HCEC 1CT (cell line): ENCODE results near the gene MEIS2.

ENCODE experiments used
- DNase-seq: peaks from one replicate; pipeline ENCODE4 v3.0.0-alpha.2; 2017

Gene MEIS2

GRCh38 chr15:37072181-37072580, 28.2 kb downstream of the MEIS2 start:
- no peak for DNase-seq

GRCh38 chr15:37071134-37071533, 29.2 kb downstream of the MEIS2 start:
- no peak for DNase-seq

- DNase-seq: no peak
These were observed 29.7 kb downstream of the MEIS2 start for GRCh38 chr15:37070686-37071085.

DNA sequence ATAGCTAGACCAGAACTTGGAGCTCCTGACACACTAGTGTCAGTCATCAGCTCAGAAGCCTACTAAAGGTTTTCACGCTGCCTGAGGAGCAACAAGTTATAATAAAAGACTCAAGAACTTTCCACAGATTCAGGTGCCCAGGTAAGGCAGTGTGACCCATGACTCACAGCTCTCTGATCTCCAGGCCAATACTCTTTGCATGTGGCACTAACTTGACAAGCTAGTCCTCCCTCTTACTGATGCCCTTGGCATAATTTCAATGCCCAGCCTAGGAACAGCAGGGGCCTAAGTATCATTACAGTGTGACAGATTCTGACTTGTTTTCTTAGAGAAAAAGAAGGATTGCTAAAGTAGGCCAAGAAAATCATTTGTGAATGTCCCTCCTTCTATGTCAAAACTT, 38.4 kb downstream of the MEIS2 start:
- no peak for DNase-seq

GRCh38 chr15:37059086-37059485, 41.3 kb downstream of the MEIS2 start:
- DNase-seq: peak; percentile 83

DNA sequence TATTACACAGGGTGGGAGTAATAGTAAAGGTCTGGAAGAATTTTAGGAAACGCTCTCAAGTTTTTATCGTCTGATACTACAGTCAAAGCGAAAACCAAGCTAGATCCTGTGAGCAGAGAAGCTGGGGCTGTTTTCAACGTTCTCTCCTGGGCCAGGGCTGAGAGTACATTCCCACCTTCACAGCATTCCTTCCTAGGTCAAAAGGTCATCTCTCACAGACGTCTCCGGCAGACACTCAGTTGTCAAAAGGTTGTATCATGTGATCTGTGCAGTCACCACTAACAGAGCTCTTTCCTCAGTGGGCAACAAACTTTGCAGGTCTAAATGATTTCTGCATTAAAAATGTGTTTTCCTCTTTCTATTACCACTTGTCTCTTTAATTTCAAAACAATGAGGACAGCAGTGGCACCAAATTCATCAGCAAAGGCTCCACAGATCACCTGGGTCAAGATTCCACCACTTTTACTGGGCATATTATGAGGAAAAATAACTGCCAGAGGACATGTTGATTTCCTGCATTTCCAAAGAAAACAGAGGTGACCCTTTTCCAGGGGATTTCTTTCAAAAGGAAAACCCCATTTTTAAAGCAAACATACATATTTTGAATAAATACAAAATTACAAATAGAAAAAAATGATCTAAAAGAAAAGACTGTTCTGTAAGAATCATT, 41.9 kb downstream of the MEIS2 start:
- DNase-seq: no peak

DNA sequence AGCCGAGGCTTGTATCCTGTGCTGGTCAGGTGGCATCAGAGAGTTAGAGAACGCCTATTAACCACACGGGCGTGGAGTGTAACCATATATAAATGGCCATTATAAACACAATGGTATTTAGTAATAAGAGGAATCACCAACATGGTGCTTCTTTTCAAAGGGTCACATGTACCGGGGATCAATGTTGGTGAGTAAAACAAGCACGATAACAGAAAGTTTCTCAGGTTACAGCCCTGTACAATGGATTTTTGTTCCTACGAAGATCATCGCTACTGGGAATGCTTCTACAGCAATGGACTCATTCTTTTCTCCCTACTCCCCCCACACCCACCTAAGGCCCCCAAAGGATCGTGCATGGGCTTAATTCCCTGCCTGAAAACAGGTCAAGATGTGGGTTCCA, 42.5 kb downstream of the MEIS2 start:
- no peak for DNase-seq

DNA sequence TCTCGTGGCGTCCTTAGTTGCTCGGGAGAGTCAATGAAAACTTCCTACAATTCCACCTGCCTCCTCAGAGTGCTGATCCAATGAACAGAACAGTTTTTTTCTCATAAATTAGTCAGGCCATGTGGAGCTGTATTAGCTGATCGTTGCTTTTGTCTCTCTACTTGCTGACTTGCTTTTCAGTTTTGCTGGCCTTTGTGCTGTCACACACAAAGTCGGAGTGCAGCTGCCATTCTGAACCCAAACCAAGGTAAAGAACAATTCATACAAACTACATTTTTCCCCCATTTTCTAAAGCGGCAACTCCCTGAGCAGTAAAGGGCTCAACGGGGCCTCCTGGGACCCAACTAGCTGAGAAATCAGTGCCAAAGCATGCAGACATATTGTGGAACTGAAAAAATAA, 43.1 kb downstream of the MEIS2 start:
- DNase-seq: no peak

- DNase-seq: no peak
These were observed 43.9 kb downstream of the MEIS2 start for GRCh38 chr15:37056177-37057121.

DNA sequence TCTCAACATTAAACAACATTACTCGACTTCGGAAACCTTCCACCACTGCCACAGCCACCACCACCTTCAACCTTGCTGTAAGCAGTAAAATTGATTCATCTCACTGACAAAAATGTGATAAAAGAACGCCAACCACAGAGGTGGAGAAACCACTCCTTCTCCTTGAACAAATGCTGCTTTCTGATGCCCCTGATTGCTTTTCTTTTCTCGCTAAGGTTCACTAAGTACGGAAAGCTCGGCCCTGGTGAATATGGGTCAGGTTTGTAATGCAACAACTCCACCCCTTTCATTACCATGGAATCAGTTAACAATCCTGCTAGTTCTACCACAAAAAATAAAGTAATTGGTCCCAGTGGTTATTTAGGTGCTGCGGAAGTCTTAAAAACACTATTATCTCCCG, 44.9 kb downstream of the MEIS2 start:
- DNase-seq: no peak

- no peak for DNase-seq
These were observed 46.0 kb downstream of the MEIS2 start for GRCh38 chr15:37054336-37054735.

DNA sequence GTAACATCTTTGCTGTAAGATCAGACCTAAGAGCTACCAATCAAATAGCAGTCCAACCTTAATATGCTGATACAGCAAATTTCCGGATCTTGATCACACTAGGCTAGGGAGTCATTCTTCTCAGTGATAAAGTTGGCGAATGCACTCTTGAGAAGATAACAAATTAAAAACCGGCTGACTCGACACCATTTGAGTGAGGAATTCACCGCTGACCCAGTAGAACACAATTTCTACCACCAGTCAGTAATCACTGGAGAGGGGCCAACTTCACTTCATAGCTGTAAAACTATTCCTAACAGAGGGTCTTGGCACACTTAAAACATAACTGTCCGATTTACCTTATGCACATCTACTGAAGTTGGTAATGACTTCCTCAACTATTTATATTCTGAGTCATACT, 47.2 kb downstream of the MEIS2 start:
- DNase-seq: no peak

- no peak for DNase-seq
These were observed 50.0 kb downstream of the MEIS2 start for GRCh38 chr15:37050345-37050744.

DNA sequence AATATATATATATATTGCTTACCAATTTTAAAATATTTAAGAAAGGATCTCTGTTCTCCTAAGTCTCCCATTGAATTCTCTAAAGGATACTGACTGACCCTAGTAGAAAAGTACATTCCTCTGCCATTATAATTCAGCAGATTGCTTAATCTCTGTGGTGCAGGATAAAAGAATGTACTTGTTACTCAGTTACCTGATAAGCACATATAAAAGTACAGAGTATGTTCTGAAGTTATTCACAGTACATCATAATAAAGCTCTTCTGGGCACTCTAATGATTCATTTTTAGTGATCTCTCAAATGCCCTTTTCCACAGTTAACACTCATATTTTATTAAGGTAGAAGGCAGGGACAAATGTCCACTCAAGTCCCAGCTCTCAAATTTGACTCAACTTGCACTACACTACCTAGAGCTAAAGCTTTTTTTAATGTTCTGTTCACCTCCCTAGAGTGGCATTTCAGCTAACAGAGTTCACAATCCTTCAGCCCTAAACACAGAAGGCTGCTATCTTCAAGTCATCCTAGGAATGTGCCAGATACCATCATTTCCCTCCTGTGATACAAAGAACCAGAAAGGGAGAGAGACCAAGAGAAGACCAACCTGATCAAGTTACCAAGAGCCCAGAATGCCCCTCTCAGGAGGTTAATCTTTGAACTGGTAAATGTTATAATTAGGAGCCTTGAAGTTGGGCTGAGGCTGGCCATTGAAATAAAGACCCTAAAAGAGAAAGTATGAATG, 53.3 kb downstream of the MEIS2 start:
- DNase-seq: peak; percentile 67

DNA sequence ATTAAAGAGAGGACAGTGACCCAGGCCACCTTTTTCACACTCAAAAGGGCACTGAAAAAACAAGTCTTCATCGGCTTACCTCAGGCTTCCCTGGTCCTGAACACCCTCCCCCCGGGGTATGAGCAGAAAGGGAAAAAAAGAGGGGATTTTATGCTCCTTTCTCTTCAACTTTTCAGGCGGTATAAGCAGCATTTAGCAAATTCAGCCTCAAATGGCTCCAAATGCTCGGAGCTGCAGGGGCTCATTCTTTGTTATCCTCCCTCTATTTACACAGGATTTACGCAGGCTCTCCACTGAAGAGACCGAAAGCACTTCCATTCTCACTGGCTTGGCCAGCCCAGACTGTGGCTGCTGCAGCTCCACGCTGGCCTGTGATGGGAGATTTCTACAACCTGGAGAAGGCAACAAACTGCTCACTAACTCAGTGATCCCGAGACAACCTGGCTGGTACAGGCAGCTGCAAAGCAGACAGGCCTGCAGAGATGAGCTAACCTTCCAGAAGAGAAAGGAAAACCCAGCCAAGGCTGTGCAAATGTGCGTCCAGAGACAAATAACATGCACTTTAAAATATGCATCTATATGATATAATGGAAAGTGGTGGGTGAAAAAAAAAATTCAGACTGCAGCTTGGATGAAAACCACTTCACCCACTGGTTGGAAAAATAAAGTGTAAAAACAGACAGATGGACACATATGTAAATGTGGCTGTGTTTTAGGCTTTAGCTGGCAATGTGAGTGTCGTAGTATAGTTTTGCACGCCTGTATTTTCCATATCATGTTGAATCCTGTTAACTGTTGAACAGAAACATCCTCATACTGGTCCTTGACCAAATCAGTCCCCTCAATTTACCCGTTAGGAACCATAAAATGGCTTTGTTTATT, 54.2 kb downstream of the MEIS2 start:
- DNase-seq: no peak

- DNase-seq: no peak
These were observed 55.3 kb downstream of the MEIS2 start for GRCh38 chr15:37044915-37045648.

- DNase-seq: no peak
These were observed 58.5 kb downstream of the MEIS2 start for GRCh38 chr15:37041836-37042235.

- DNase-seq: no peak
These were observed 59.3 kb downstream of the MEIS2 start for GRCh38 chr15:37041042-37041441.

DNA sequence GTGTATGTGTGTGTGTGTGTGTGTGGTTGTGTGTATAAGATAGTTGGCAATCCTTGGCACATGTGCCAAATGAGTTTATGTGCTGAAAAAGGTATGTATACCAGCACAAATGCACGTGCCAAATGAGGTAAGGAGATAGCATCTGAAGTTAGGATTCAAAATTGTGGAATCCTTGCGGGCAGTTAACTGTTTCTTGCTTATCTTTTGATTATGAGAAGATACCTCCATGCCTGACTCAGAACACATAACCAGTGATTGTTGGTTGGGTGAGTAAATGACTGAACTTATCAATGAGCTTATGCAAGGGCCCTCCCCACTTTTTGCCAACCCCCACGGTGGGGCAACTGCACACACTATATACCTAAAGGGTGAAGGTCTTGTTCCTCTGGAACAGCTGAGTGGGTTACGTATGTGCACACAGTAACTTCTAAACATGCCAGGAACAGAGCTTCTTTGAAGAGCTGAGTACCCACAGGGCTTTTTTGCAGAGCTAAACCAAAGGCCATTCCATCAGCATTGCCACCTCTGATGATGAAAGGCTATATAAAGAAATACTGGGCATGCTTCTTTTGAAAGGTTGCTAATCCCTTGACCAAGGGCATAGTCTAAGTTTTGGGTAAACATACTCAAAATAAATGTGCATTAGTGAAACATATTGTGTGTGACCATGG, 60.1 kb downstream of the MEIS2 start:
- DNase-seq: no peak

GRCh38 chr15:37038716-37039106, 61.6 kb downstream of the MEIS2 start:
- no peak for DNase-seq
